ENCODE data around the gene TNFSF8.

Gene TNFSF8

DNA sequence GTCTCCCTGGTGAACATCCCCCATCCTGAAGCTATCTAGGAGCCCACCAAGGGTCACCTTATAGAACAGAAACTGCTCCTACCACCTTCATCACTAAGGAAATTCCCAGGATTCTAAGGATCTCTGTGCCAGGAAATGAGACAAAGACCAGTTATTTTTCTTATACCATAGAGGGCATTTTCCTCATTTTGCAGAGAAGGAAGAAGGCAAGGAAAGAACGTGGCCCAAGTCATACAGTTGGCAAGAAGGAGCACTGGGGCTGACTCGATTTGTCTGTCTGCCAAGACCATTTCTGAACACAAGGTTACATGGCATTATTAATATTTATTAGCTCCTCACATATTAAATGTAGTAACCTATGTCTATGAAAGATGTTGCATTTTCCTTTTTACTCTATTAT is 74.9 kb downstream of the TNFSF8 start:
- DNase-seq (ENCODE audit: low read depth): no peak
- no peak overlapping the region for H3K4me3 ChIP-seq (ENCODE audit: low read depth, low read length)
- TF ChIP-seq, protein P1, sequence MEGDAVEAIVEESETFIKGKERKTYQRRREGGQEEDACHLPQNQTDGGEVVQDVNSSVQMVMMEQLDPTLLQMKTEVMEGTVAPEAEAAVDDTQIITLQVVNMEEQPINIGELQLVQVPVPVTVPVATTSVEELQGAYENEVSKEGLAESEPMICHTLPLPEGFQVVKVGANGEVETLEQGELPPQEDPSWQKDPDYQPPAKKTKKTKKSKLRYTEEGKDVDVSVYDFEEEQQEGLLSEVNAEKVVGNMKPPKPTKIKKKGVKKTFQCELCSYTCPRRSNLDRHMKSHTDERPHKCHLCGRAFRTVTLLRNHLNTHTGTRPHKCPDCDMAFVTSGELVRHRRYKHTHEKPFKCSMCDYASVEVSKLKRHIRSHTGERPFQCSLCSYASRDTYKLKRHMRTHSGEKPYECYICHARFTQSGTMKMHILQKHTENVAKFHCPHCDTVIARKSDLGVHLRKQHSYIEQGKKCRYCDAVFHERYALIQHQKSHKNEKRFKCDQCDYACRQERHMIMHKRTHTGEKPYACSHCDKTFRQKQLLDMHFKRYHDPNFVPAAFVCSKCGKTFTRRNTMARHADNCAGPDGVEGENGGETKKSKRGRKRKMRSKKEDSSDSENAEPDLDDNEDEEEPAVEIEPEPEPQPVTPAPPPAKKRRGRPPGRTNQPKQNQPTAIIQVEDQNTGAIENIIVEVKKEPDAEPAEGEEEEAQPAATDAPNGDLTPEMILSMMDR (IDR thresholded peaks at IDR 0.05; ENCODE audit: low read depth, low read length, missing control alignments): no peak
- in situ Hi-C loops (cut with HindIII; ENCODE audit: low sequenced_read_pairs): no loop called here

DNA sequence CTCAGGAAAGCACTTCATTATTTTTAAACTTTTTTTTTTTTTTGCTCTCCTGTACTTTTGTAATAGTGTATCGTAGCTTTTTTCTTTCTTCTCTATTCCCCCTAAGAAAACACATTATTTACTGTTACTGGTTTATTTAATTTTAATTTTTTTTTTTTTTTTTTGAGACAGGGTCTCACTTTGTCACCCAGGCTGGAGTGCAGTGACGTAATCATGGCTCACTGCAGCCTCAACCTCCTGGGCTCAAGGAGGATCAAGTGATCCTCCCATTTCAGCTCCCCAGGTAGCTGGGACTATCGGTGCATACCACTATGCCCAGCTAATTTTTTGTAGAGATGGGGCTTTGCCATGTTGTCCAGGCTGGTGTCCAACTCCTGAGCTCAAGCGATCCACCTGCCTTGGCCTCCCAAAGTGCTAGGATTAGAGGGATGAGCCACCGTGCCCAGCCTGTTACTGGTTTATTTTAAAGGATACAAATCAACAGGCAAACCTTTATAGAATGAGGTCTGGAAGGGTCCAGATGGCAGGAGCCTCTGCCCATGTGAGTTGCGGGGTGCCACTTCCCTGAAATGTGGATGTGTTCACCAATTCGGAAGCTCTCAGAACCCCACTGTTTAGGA is 75.5 kb downstream of the TNFSF8 start:
- in situ Hi-C loops (cut with HindIII; ENCODE audit: low sequenced_read_pairs): no loop called here
- H3K4me3 ChIP-seq (ENCODE audit: low read depth, low read length): no peak overlapping the region
- no peak for DNase-seq (ENCODE audit: low read depth)
- TF ChIP-seq, protein P1 (IDR thresholded peaks at IDR 0.05; ENCODE audit: low read depth, low read length, missing control alignments): no peak

DNA sequence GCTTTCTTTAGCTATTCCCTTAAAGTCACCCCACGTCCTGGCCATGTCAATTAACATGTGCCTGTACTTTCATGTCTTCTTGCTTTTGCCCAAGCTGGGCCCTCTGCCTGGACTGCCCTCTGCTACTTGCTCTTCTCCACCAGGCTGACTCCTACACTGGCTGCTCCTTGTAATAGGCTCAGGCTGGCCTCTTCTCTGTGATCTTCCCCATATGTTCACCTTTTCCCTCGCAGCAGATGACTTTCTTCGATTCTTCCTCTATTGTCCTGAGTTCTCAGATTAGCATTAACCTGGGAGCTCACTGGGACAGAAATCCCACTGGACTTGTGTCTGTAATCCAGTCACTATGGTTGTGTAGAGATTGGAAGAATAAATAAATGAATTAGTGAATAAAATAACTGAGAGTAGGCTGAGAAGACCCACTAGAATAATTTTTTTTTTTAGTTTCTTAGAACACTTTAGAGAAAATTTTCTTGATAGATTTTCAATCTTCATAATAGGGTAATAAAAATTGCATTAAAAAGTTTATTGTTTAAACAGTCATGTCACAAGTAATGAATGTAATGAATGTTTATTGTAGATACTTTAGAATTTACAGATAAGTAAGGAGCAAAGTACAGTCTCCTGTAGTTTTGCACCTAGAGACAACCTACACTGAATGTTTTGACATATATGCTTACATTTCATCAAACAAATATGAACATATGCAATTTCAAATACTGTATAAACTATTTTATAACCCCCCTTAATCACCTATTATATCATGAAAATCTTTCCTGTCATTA is 77.1 kb downstream of the TNFSF8 start:
- no peak for DNase-seq (ENCODE audit: low read depth)
- in situ Hi-C loops (cut with HindIII; ENCODE audit: low sequenced_read_pairs): no loop called here
- no peak overlapping the region for H3K4me3 ChIP-seq (ENCODE audit: low read depth, low read length)
- TF ChIP-seq, protein P1 (IDR thresholded peaks at IDR 0.05; ENCODE audit: low read depth, low read length, missing control alignments): no peak

DNA sequence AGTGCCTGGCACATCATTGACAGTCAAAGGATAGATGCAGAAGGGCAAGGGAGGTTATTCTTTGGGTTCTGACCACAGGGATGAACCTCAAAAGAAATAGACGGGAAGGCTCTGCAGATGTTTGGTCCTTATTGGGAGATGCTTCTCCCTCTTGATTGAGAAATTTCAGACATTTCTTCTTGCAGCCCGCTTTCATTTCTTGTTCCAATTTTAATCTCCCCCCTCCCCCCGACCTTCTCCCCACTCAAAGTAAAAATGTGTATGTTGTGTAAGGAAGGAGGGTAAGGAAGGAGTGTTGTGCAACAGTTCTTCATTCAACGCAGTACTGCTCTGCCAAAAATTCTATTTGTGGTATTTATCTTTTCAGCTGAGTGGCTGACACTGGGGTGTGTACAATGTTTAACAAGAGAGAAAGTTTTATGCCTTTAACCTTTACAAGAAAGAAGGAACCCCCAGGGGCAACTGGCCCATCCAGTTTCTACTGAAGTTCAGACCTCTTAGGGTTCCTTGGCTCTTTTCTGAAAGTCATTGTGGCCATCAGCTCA is 78.3 kb downstream of the TNFSF8 start:
- no peak overlapping the region for H3K4me3 ChIP-seq (ENCODE audit: low read depth, low read length)
- peak; percentile 39 for DNase-seq (ENCODE audit: low read depth)
- TF ChIP-seq, protein P1 (IDR thresholded peaks at IDR 0.05; ENCODE audit: low read depth, low read length, missing control alignments): no peak
- in situ Hi-C loops (cut with HindIII; ENCODE audit: low sequenced_read_pairs): no loop called here

DNA sequence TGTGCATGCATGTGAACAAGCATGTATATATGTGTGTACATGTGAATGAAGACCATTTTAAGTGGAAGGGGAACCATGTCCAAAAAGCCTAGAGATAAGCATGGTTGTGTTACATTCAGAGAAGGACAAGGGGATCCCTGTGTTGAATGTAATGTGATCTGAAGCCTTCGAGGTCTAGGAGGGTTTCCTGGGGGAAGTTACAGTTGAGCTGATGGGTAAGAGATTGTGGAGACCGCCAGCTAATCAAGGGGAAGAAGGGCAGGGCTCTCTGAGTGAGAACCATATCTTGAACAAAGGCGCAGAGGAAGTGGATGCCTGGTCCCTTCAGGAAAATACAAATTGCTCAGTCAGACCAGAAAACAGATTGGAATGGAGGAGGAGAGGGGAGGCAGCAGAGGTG is 79.1 kb downstream of the TNFSF8 start:
- in situ Hi-C loops (cut with HindIII; ENCODE audit: low sequenced_read_pairs): no loop called here
- H3K4me3 ChIP-seq (ENCODE audit: low read depth, low read length): no peak overlapping the region
- TF ChIP-seq, protein P1 (IDR thresholded peaks at IDR 0.05; ENCODE audit: low read depth, low read length, missing control alignments): no peak
- no peak for DNase-seq (ENCODE audit: low read depth)

Data from astrocyte of the cerebellum (primary cell).